GM21423 (cell line): ENCODE measurements around the gene MRM3.
"Not testable (repeated sequence)": the region's sequence is repeated elsewhere in the genome, so short reads cannot be mapped to it uniquely, and the experiment has no call there.

Experiments used
- ATAC-seq: cut with Tn5 transposase; IDR thresholded peaks from one replicate; pipeline ENCODE4 v1.9.1; 2021; ENCODE audit warnings: mild to moderate bottlenecking, moderate library complexity; ENCODE audit not compliant: unreplicated experiment

MRM3 gene

GRCh38 chr17:795276-795675 lies 13.1 kb downstream of the MRM3 start:
- ATAC-seq = no peak

- no peak for ATAC-seq
Observed at GRCh38 chr17:795721-796120, 13.6 kb downstream of the MRM3 start.

GRCh38 chr17:796609-797008 lies 14.5 kb downstream of the MRM3 start:
- ATAC-seq = no peak

- no peak for ATAC-seq
Observed at GRCh38 chr17:797236-797840, 15.2 kb downstream of the MRM3 start.

- no peak for ATAC-seq
Observed at GRCh38 chr17:798246-798645, 16.1 kb downstream of the MRM3 start.

- ATAC-seq = no peak
Observed at GRCh38 chr17:799261-799660, 17.1 kb downstream of the MRM3 start.

- ATAC-seq = no peak
Observed at GRCh38 chr17:800446-801242, 18.5 kb downstream of the MRM3 start.

- ATAC-seq = no peak
Observed at GRCh38 chr17:801660-802059, 19.5 kb downstream of the MRM3 start.

- ATAC-seq = no peak
Observed at GRCh38 chr17:802481-802880, 20.3 kb downstream of the MRM3 start.

GRCh38 chr17:802901-803881 lies 21.0 kb downstream of the MRM3 start:
- ATAC-seq = no peak

- no peak for ATAC-seq
Observed at GRCh38 chr17:804541-805435, 22.6 kb downstream of the MRM3 start.

- not testable (repeated sequence) for ATAC-seq
Observed at GRCh38 chr17:805886-806285, 23.7 kb downstream of the MRM3 start.

GRCh38 chr17:806346-806745 lies 24.2 kb downstream of the MRM3 start:
- no peak for ATAC-seq

- ATAC-seq = no peak
Observed at GRCh38 chr17:806781-807522, 24.8 kb downstream of the MRM3 start.

- no peak for ATAC-seq
Observed at GRCh38 chr17:807523-808294, 25.6 kb downstream of the MRM3 start.

GRCh38 chr17:811051-811784 lies 29.1 kb downstream of the MRM3 start:
- ATAC-seq = no peak

GRCh38 chr17:812638-813204 lies 30.6 kb downstream of the MRM3 start:
- no peak for ATAC-seq

- ATAC-seq = no peak
Observed at GRCh38 chr17:814371-814770, 32.2 kb downstream of the MRM3 start.
